DMS153 treated with DMSO at 0.1 percent for 48 hours (cell line): ENCODE results near the gene TNFRSF4.
"Not testable (repeated sequence)": the region's sequence is repeated elsewhere in the genome, so short reads cannot be mapped to it uniquely, and the experiment has no call there.

Experiments used
- DNase-seq: peaks from one replicate; lab custom pipeline; 2025; ENCODE audit not compliant: unreplicated experiment; lab: John Stamatoyannopoulos, UW

Gene TNFRSF4

GRCh38 chr1:1203561-1204424, 10.2 kb downstream of the TNFRSF4 start:
- DNase-seq, result no peak

GRCh38 chr1:1202831-1203560, 11.0 kb downstream of the TNFRSF4 start:
- no peak for DNase-seq

- DNase-seq, result no peak
Observed at GRCh38 chr1:1200876-1201810, 12.8 kb downstream of the TNFRSF4 start.

DNA sequence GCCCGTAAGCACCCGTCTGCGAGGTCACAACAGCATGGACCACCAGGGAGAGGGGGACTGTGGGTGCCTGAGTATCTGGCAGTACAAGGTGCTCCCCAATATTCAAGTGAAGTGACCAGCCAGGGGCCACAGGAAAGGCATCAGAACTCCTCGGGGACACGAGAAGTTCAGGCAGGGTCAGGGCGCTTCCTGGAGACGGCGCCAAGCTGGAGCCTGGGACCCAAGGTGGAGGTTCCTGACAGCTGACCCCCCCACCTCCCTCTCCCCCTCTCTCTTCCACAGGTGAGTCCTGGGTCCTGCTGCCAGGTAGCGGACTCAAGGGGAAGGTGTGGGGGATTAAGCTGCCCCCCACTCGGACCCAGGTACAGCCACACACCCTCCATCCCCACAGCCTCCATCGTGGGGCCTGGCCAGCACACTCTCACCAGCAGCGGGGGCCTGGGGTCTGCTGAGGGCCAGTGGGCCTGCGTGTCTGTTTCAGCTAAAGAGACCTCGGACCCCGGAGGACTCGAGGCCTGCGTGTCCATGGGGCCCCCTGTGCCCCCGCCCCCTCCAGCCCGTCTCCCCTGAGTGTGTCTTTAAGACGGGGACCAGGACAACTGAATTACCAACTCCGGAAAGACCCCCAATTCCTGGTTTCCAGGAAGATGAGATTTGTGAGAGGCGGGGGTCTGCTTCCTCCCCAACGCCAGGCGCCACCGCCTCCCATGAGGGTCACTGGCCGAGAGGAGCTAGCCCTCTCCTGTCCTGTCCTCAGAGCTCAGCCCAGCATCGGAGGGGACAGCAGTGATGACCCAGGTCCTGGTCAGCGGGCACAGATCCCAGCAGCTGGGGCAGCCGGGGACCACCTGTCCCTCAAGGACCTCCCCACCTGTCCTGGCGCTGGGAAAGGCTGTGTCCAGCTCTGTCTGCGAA, 13.7 kb downstream of the TNFRSF4 start:
- no peak for DNase-seq

DNA sequence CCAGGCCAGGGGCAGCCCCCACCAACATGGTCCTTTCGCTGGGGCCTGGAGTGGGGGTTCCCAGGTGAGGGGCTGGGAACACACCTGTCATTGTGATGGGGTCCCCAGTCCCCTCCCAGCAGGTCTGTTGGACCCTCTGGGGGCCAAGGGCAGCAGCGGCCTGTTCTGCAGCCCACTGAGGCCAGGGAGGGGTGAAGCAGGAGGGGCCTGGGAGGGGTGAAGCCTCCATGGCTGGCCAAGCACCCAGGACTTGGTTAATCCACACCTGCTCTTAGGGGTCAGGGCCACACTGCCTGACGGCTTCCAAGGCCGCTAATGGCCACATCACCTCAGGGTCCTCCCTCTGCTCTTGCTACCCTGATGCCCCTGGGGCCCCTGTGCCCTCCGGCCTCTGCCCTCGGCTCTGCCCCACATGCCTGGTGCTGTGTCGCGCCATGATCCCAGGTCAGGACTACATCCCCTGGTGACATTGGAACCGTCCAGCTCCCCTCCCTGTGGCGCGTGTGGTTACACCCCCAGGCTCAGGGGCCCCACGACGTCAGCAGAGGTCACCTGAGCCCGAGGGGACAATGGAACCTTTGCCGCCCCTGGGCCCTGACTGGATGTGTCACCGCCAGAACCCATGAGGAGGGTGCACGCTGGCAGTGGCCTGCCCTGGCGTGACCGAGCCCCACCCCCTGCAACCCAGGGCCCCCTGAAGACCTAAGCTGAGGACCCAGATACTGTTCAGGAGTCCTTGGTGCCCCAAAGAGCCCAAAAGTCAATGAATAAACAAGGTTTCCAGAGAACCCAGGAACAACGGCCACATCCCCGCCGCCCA, 14.6 kb downstream of the TNFRSF4 start:
- DNase-seq, result no peak

- DNase-seq, result no peak
Observed at GRCh38 chr1:1198423-1199140, 15.4 kb downstream of the TNFRSF4 start.

GRCh38 chr1:1197551-1198422, 16.2 kb downstream of the TNFRSF4 start:
- no peak for DNase-seq

DNA sequence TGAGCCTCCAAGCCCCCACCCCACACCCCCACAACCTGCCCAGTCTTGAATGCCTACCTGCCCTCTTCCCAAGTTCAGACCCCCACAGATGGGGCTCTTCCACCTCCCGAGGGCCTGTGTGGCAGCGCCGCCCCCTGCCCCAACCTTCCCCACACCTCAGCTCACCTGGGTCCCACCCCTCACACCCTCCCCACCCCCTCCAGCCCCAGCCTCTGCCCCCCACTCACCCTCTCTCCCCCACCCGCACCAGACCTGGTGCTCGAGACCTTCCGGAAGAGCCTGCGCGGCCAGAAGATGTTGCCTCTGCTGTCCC, 16.8 kb downstream of the TNFRSF4 start:
- no peak for DNase-seq

DNA sequence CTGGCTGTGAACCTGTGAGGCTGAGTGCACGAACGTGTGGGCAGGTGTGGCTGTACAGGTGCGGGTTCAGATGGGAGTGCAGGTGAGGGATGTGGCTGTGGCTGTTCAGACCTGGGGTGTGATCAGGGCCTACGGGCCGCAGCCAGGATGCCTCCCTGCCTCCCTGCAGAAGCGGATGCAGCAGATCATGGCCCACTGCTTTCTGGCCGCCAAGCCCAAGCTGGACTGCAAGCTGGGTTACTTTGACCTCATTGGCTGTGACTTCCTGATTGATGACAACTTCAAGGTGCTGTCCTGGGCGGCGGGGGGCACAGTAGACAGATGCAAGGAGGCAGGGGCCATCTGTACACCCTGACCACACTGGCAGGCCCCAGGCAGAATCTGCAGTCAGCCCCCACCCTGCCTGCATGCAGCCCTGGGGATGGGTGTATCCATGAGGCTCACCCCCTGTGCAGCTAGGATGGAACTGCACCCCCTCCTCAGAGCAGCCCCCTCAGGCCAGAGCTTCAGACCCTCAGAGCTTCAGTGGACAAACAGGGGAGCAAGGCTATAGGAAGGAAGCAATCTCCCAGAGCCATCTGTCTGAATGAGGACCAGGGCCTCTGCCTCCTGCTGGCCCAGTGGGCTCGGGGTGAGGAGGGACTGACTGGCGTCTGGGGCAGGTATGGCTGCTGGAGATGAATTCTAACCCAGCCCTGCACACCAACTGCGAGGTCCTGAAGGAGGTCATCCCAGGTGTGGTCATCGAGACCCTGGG, 17.3 kb downstream of the TNFRSF4 start:
- no peak for DNase-seq

GRCh38 chr1:1195726-1196125, 18.2 kb downstream of the TNFRSF4 start:
- DNase-seq, result not testable (repeated sequence)

GRCh38 chr1:1194723-1195122, 19.2 kb downstream of the TNFRSF4 start:
- DNase-seq, result no peak

DNA sequence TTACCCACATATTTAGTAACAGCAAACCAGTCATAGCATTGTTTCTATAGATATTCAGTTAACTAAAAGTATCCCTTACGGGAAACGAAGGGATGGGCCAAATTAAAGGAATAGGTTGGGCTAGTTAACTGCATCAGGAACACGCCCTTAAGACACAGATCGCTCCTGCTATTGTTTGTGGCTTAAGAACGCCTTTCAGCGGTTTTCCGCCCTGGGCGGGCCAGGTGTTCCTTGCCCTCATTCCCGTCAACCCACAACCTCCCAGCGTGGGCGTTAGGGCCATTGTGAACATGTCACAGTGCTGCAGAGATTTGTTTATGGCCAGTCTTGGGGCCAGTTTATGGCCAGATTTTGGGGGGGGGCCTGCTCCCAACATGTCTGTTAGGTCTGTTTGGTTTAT, 22.2 kb downstream of the TNFRSF4 start:
- no peak for DNase-seq

GRCh38 chr1:1189111-1189510, 24.8 kb downstream of the TNFRSF4 start:
- DNase-seq, result no peak

- no peak for DNase-seq
Observed at GRCh38 chr1:1187938-1188337, 26.0 kb downstream of the TNFRSF4 start.

DNA sequence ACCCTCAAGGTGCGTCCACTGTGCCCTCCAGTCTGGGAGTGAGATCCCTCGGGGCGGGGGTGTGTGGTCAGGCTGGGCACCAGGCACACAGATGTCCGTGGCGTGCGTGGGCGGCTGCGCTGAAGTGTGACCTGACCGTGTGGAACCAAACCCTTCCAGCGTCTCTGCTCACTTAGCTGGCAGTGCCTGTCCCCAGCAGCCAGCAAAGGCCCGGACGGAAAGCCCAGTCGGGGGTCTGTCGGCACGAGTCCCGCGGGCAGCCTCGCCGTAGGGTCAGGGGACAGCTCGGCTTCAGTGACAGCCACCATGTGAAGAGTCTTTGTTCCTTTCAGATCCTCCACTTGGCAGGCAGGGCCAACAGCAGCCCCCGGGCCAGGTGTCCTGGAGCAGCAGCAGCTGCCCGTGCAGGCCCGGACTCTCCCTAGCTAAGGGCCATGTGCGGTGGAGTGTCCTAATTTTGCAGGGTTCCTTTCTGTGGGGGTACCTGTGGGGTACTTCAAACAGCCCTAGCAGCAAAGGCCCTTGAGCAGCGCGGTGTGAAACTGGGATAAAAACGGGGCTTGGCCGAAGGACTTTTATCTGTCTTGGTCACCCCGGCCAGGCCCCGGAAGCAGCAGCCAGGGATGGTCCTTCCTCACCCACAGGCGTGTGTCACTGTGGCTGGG, 28.7 kb downstream of the TNFRSF4 start:
- no peak for DNase-seq
